GM23248 (cell line): ENCODE measurements around the gene CSTB.

Source experiments
- EZH2 ChIP-seq: fragments of 200-600 bp; sonication (generic); IDR thresholded peaks from 2 replicates; pipeline ENCODE4 v1.6.1; 2018; ENCODE audit warnings: antibody characterized with exemption, mild to moderate bottlenecking; ENCODE audit not compliant: insufficient read depth, poor library complexity, severe bottlenecking
- EZH2phosphoT487 ChIP-seq: fragments of 200-600 bp; sonication (generic); IDR thresholded peaks from 2 replicates; pipeline ENCODE4 v1.6.1; 2018; ENCODE audit warnings: antibody characterized with exemption, moderate library complexity, mild to moderate bottlenecking, low read depth; ENCODE audit not compliant: insufficient read depth

GRCh38 chr21:43758111-43758641 lies 17.9 kb downstream of the CSTB start:
- TF ChIP-seq EZH2, result no peak
- no peak for TF ChIP-seq EZH2phosphoT487
